ENCODE measurements around the gene MDM2. TPM values are rescaled to one million over a fixed set of nuclear protein-coding genes. Genes with fewer than 3 reads are reported as not detected.

MDM2 gene
- total RNA-seq, 1 experiment from 2014 or later, result 207 TPM

GRCh38 chr12:68793975-68794652, 13.9 kb upstream of the MDM2 start:
- H3K27me3 Mint-ChIP-seq (ENCODE audit: low read depth), result 0 out of 2 replicates have a peak, but pooled peaks cover 2% of the 10 kb centered on the region
- TF ChIP-seq TEAD4 (CRISPR knock-in tag; IDR thresholded peaks at IDR 0.05), result no peak
- no peak for TF ChIP-seq ZNF423 (CRISPR knock-in tag; IDR thresholded peaks at IDR 0.05)
- no peak for TF ChIP-seq ZNF671 (CRISPR knock-in tag; IDR thresholded peaks at IDR 0.05)
- TF ChIP-seq FOXK1 (CRISPR knock-in tag; IDR thresholded peaks at IDR 0.05), result no peak
- no peak for TF ChIP-seq ERG (CRISPR knock-in tag; IDR thresholded peaks at IDR 0.05)
- no peak for TF ChIP-seq ARID4B (CRISPR knock-in tag; IDR thresholded peaks at IDR 0.05; ENCODE audit: borderline replicate concordance)
- no peak for TF ChIP-seq CTCF (IDR thresholded peaks at IDR 0.05)
- no peak for TF ChIP-seq ZNF512 (CRISPR knock-in tag; IDR thresholded peaks at IDR 0.05; ENCODE audit: borderline replicate concordance)
- TF ChIP-seq E2F1 (CRISPR knock-in tag; IDR thresholded peaks at IDR 0.05), result no peak
- no peak for TF ChIP-seq RELA (CRISPR knock-in tag; IDR thresholded peaks at IDR 0.05; ENCODE audit: borderline replicate concordance)
- peaks cover 5% of the 10 kb centered on the region; the same call in 1 of the 2 replicates for H3K4me1 Mint-ChIP-seq
- no peak for DNase-seq (ENCODE audit: low spot score)
- CTCF ChIA-PET, result interaction anchor here (1.3 kb wide), 1 partner anchor 14 kb away, joined by 4 read pairs; the partner anchor contains the start of gene MDM2
- H3K9me3 Mint-ChIP-seq, result no peaks in the 10 kb centered on the region
- ATAC-seq, result no peak
- POLR2A ChIA-PET, result no interaction called here
- no peak overlapping the region for H3K4me3 Mint-ChIP-seq
- H3K36me3 Mint-ChIP-seq, result no peaks in the 10 kb centered on the region
- H3K27ac Mint-ChIP-seq, result no peak overlapping the region

- Mint-ChIP-seq H3K36me3 (no peaks in the 10 kb centered on the region), H3K4me3 (no peak overlapping the region), H3K27ac (no peak overlapping the region), H3K9me3 (no peaks in the 10 kb centered on the region), H3K4me1 (peaks cover 5% of the 10 kb centered on the region; the same call in 1 of the 2 replicates), H3K27me3 (ENCODE audit: low read depth) (0 out of 2 replicates have a peak, but pooled peaks cover 2% of the 10 kb centered on the region)
- no peak for DNase-seq (ENCODE audit: low spot score)
- no peak for ATAC-seq
- no peak for TF ChIP-seq TCF7 (CRISPR knock-in tag; IDR thresholded peaks at IDR 0.05; ENCODE audit: low read depth)
- TF ChIP-seq ATF3 (CRISPR knock-in tag; conservative IDR thresholded peaks at IDR 0.05), result no peak
- TF ChIP-seq ERG (CRISPR knock-in tag; IDR thresholded peaks at IDR 0.05), result no peak
- no peak for TF ChIP-seq HMGXB4 (CRISPR knock-in tag; IDR thresholded peaks at IDR 0.05)
- TF ChIP-seq OVOL2 (CRISPR knock-in tag; IDR thresholded peaks at IDR 0.05; ENCODE audit: borderline replicate concordance), result no peak
- TF ChIP-seq USF1 (CRISPR knock-in tag; IDR thresholded peaks at IDR 0.05), result no peak
- no peak for TF ChIP-seq ESRRA (CRISPR knock-in tag; IDR thresholded peaks at IDR 0.05; ENCODE audit: borderline replicate concordance)
- POLR2A ChIA-PET, result no interaction called here
- CTCF ChIA-PET, result no interaction called here
Measured at GRCh38 chr12:68794653-68795251, 13.2 kb upstream of the MDM2 start.
